ENCODE results near the gene RNF148. TPM values are rescaled to one million over a fixed set of nuclear protein-coding genes. Genes with fewer than 3 reads are reported as not detected.

Gene RNF148
- total RNA-seq, 2 experiments from 2014 or later: not detected

DNA sequence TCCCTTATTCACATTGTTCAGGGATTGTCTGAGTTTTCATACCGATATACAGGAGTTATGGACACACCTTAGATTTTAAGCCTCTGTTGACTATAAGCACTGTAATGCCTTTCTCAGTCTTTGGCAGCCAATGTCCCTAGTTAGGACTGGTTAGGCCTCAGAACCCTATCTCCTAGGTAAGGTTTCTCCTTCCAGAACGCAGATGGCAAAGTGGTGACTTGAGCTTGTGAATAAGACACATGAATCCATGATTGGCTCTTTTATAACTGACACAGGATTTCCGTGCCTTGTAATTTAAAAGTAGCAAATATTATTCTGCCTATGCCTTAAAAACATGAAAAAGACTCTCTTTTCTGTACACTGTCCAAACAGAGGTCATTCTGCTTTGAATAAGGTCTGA lies 12.5 kb upstream of the RNF148 start:
- Mint-ChIP-seq H3K4me3 (no peak overlapping the region), H3K9me3 (peaks cover 2% of the 10 kb centered on the region), H3K27me3 (no peaks in the 10 kb centered on the region), H3K36me3 (no peaks in the 10 kb centered on the region), H3K27ac (no peak overlapping the region), H3K4me1 (ENCODE audit: low read depth) (no peaks in the 10 kb centered on the region)
- CTCF ChIA-PET: no interaction called here
- POLR2A ChIA-PET: no interaction called here
- intact Hi-C loops (cut with micrococcal nuclease): no loop called here
- DNase-seq: no peak

DNA sequence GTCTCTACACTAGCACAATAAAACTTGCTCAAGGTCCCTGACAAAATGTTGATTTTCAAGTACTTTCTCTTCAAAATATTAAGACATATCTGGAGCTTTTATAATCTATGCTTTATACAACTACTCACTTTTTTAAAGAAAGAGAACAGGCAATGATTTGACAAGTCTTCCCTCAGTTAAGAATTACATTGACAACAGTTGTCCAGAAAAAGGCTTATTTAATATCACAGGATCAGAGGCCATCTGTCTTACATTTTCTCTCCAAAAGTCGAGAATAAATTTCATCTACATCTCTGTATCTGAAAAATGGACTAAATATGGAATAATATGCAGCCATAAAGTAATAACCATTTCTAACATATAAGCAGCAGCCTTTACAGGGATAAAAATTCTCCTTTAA lies 8.2 kb upstream of the RNF148 start:
- Mint-ChIP-seq H3K4me1 (ENCODE audit: low read depth) (no peaks in the 10 kb centered on the region), H3K9me3 (peaks cover 5% of the 10 kb centered on the region), H3K27ac (no peak overlapping the region), H3K27me3 (no peaks in the 10 kb centered on the region), H3K36me3 (no peaks in the 10 kb centered on the region), H3K4me3 (no peak overlapping the region)
- no peak for DNase-seq
- ChIA-PET POLR2A (no interaction called here), CTCF (no interaction called here)
- intact Hi-C loops (cut with micrococcal nuclease): no loop called here

DNA sequence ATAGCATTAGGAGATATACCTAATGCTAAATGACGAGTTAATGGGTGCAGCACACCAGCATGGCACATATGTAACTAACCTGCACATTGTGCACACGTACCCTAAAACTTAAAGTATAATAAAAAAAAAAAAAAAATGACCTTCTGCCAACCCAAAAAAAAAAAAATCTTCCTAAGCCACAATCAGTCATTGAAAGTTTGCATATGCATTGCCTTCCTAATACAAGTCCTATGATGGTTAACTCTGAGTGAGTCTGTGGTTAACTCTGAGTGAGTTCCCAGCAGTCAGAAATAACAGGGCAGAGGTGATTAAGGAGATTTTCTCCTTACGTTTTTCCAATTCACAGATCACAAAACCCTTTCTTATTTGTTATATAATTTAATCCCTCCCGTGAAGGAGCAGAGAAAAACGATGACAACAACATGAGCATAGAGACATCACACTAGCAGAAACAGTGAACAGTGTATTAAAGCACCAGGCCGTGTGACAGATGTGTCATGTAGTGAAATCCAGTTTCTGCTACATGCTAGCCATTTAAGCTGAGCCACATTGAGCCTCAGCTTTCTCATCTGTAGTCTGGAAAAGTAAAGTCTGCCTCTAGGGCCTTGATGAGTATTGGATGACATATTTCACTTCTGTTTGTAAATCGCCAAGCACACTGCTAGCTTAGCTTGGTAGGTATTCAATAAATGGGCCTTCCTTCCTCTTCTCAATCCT lies 7.4 kb upstream of the RNF148 start:
- Mint-ChIP-seq H3K27me3 (no peaks in the 10 kb centered on the region), H3K4me1 (ENCODE audit: low read depth) (no peaks in the 10 kb centered on the region), H3K36me3 (no peaks in the 10 kb centered on the region), H3K27ac (no peak overlapping the region), H3K4me3 (no peak overlapping the region), H3K9me3 (peaks cover 3% of the 10 kb centered on the region)
- intact Hi-C loops (cut with micrococcal nuclease): no loop called here
- POLR2A ChIA-PET: no interaction called here
- DNase-seq: no peak
- CTCF ChIA-PET: no interaction called here

- POLR2A ChIA-PET: no interaction called here
- no peaks in the 10 kb centered on the region for H3K27me3 Mint-ChIP-seq
- no peaks in the 10 kb centered on the region for H3K4me1 Mint-ChIP-seq (ENCODE audit: low read depth)
- no peak for DNase-seq
- peaks cover 8% of the 10 kb centered on the region for H3K9me3 Mint-ChIP-seq
- H3K27ac Mint-ChIP-seq: no peak overlapping the region
- no peaks in the 10 kb centered on the region for H3K36me3 Mint-ChIP-seq
- H3K4me3 Mint-ChIP-seq: no peak overlapping the region
- intact Hi-C loops (cut with micrococcal nuclease): no loop called here
- CTCF ChIA-PET: no interaction called here
Observed at GRCh38 chr7:122706836-122707235, 4.1 kb upstream of the RNF148 start.

DNA sequence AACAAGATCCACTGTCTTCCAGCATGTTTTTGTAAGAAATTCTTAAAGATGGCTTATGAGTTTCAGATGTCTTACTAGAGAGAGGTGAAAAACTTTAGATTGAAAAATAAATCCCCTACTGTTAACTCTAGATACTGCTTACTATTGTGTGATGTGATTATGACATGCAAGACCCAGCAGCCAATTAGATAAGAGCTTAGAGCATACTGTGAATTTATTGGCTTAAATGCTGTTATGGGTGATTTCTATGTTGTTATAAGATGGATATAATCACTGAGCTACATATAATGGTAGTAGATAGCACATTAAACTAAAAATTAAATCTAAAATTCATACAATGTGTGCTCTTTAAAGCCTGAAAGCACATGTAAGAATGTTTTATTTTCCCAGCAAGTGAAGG lies 3.7 kb downstream of the RNF148 start, which contains the start of gene RNF133:
RNF133 (minus strand) TSS at position 101 of the 400 bp plus-strand sequence. CDS start 199 bp downstream, outside the sequence.
- ChIA-PET CTCF (no interaction called here), POLR2A (no interaction called here)
- no peak for DNase-seq
- no peak within 1 kb of the TSS for H3K4me3 Mint-ChIP-seq
- intact Hi-C loops (cut with micrococcal nuclease): no loop called here
- H3K27me3 Mint-ChIP-seq: no peaks in the 10 kb centered on the region
- H3K36me3 Mint-ChIP-seq: no peaks in the 10 kb centered on the region
- H3K9me3 Mint-ChIP-seq: peaks cover 9% of the 10 kb centered on the region
- no peak within 1 kb of the TSS for H3K27ac Mint-ChIP-seq
- no peaks in the 10 kb centered on the region for H3K4me1 Mint-ChIP-seq (ENCODE audit: low read depth)

DNA sequence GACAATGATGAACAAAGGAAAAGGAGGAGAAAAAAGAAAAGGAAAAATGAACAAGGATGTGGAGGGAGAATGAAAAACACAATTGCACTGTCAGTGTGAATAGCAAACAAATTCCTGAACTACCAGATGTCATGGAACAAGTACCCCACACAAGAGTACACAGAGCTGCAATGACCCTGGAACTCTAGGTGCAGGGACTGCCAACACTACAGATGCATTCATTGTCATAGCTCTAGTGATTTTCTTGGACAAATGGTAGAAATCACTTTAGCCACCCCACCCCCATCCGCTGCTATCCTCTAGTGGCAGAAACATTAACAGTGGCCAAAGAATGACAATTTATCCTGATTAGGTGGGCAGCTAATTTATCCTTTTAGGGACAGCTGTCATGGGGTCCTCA lies 6.9 kb downstream of the RNF148 start:
- intact Hi-C loops (cut with micrococcal nuclease): no loop called here
- no peak for DNase-seq
- H3K36me3 Mint-ChIP-seq: no peaks in the 10 kb centered on the region
- no peak overlapping the region for H3K4me3 Mint-ChIP-seq
- no peak overlapping the region for H3K27ac Mint-ChIP-seq
- peaks cover 11% of the 10 kb centered on the region for H3K9me3 Mint-ChIP-seq
- ChIA-PET CTCF (no interaction called here), POLR2A (no interaction called here)
- H3K27me3 Mint-ChIP-seq: no peaks in the 10 kb centered on the region
- no peaks in the 10 kb centered on the region for H3K4me1 Mint-ChIP-seq (ENCODE audit: low read depth)

DNA sequence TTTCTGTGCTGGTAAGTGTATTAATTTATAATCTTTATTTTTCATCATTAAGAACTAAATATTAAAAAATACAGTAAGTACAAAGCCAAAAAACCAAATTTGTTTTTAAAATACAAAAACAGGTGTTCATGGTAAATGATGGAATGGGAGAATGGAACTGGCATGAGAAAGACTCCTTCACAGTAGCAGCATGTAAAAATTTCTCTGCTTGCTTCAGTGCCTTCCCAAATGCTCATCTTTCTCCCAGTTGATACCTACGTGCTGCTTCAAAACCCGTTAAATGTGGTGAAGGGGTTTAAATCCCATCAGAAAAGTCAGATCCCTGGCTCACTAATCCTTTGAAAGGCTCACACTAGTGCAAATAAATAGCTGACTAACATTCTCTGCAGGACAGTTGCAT lies 8.0 kb downstream of the RNF148 start:
- Mint-ChIP-seq H3K9me3 (peaks cover 8% of the 10 kb centered on the region), H3K36me3 (no peaks in the 10 kb centered on the region), H3K4me3 (no peak overlapping the region), H3K27me3 (no peaks in the 10 kb centered on the region), H3K27ac (no peak overlapping the region), H3K4me1 (ENCODE audit: low read depth) (no peaks in the 10 kb centered on the region)
- intact Hi-C loops (cut with micrococcal nuclease): no loop called here
- POLR2A ChIA-PET: no interaction called here
- CTCF ChIA-PET: no interaction called here
- no peak for DNase-seq

GRCh38 chr7:122692769-122693309 lies 9.9 kb downstream of the RNF148 start:
- Mint-ChIP-seq H3K4me3 (no peak overlapping the region), H3K36me3 (no peaks in the 10 kb centered on the region), H3K27me3 (no peaks in the 10 kb centered on the region), H3K27ac (no peak overlapping the region), H3K9me3 (peaks cover 8% of the 10 kb centered on the region), H3K4me1 (ENCODE audit: low read depth) (no peaks in the 10 kb centered on the region)
- DNase-seq: no peak
- ChIA-PET CTCF (no interaction called here), POLR2A (no interaction called here)
- intact Hi-C loops (cut with micrococcal nuclease): no loop called here

- POLR2A ChIA-PET: no interaction called here
- no peak overlapping the region for H3K27ac Mint-ChIP-seq
Observed at GRCh38 chr7:122691569-122692235, 11.0 kb downstream of the RNF148 start.

GRCh38 chr7:122689346-122690109 lies 13.2 kb downstream of the RNF148 start:
- no peak for DNase-seq
- Mint-ChIP-seq H3K9me3 (peaks cover 8% of the 10 kb centered on the region), H3K4me1 (ENCODE audit: low read depth) (no peaks in the 10 kb centered on the region), H3K27me3 (no peaks in the 10 kb centered on the region), H3K36me3 (no peaks in the 10 kb centered on the region), H3K27ac (no peak overlapping the region), H3K4me3 (no peak overlapping the region)
- ChIA-PET CTCF (no interaction called here), POLR2A (no interaction called here)
- intact Hi-C loops (cut with micrococcal nuclease): no loop called here

More at GRCh38 chr7:122691569-122692235, 11.0 kb downstream of the RNF148 start:
- CTCF ChIA-PET: no interaction called here
- no peaks in the 10 kb centered on the region for H3K36me3 Mint-ChIP-seq
- intact Hi-C loops (cut with micrococcal nuclease): no loop called here
- DNase-seq: no peak
- H3K27me3 Mint-ChIP-seq: no peaks in the 10 kb centered on the region
- peaks cover 8% of the 10 kb centered on the region for H3K9me3 Mint-ChIP-seq
- no peaks in the 10 kb centered on the region for H3K4me1 Mint-ChIP-seq (ENCODE audit: low read depth)
- no peak overlapping the region for H3K4me3 Mint-ChIP-seq

- intact Hi-C loops (cut with micrococcal nuclease): no loop called here
- H3K36me3 Mint-ChIP-seq: no peaks in the 10 kb centered on the region
- H3K27ac Mint-ChIP-seq: no peak overlapping the region
- peaks cover 8% of the 10 kb centered on the region for H3K9me3 Mint-ChIP-seq
- H3K4me3 Mint-ChIP-seq: no peak overlapping the region
- no peaks in the 10 kb centered on the region for H3K4me1 Mint-ChIP-seq (ENCODE audit: low read depth)
- no peak for DNase-seq
- POLR2A ChIA-PET: no interaction called here
- H3K27me3 Mint-ChIP-seq: no peaks in the 10 kb centered on the region
- CTCF ChIA-PET: no interaction called here
Observed at GRCh38 chr7:122688400-122688998, 14.2 kb downstream of the RNF148 start.

DNA sequence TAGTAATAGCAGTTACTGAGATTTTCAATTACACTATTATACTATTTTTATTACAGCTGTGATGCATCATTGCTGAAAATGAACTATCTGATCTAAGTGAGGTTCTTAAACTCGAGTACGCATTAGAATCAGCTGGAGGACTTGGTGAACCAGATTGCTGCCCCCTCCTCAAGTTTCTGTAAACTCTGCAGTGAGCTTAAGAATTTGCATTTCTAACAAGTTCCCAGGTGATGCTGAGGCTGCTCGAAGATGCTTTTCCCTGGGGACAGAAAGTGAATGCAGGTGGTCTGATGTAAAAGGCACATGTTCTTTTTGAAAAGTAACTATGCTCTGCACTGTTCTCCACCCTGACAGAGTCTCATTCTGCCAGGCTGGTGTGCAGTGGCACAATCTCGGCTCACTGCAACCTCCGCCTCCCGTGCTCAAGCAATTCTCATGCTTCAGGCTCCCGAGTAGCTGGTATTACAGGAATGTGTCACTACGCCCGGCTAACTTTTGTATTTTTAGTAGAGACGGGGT lies 16.3 kb downstream of the RNF148 start:
- Mint-ChIP-seq H3K36me3 (no peaks in the 10 kb centered on the region), H3K9me3 (peaks cover 3% of the 10 kb centered on the region), H3K27me3 (no peaks in the 10 kb centered on the region), H3K4me3 (no peak overlapping the region), H3K27ac (no peak overlapping the region), H3K4me1 (ENCODE audit: low read depth) (no peaks in the 10 kb centered on the region)
- intact Hi-C loops (cut with micrococcal nuclease): no loop called here
- DNase-seq: no peak
- CTCF ChIA-PET: no interaction called here
- POLR2A ChIA-PET: no interaction called here

All from activated CD4-positive, alpha-beta memory T cell treated with anti-CD3 and anti-CD28 coated beads for 36 hours (primary cell).